GM18502 (cell line): Measurements from ENCODE around the gene CDH1.
A peak's percentile ranks its signal among the peaks of the same experiment; 100 is the strongest.

Experiments used
- ATAC-seq: cut with Tn5 transposase; IDR thresholded peaks from one replicate; pipeline ENCODE4 v1.9.1; 2021; ENCODE audit warnings: mild to moderate bottlenecking; ENCODE audit not compliant: unreplicated experiment, poor library complexity

CDH1 gene

GRCh38 chr16:68759062-68759461, 22.0 kb downstream of the CDH1 start:
- ATAC-seq = no peak

GRCh38 chr16:68760671-68761275, 23.7 kb downstream of the CDH1 start:
- peak; percentile 57 for ATAC-seq

- ATAC-seq = no peak
Observed at GRCh38 chr16:68762996-68763756, 26.1 kb downstream of the CDH1 start.

GRCh38 chr16:68764862-68765261, 27.8 kb downstream of the CDH1 start:
- ATAC-seq = no peak

- ATAC-seq = no peak
Observed at GRCh38 chr16:68767581-68767980, 30.5 kb downstream of the CDH1 start.

- no peak for ATAC-seq
Observed at GRCh38 chr16:68768175-68768574, 31.1 kb downstream of the CDH1 start.

- ATAC-seq = no peak
Observed at GRCh38 chr16:68768771-68769170, 31.7 kb downstream of the CDH1 start.

GRCh38 chr16:68770671-68771070, 33.6 kb downstream of the CDH1 start:
- no peak for ATAC-seq

- ATAC-seq = no peak
Observed at GRCh38 chr16:68772030-68772681, 35.1 kb downstream of the CDH1 start.

- no peak for ATAC-seq
Observed at GRCh38 chr16:68772871-68773270, 35.8 kb downstream of the CDH1 start.

- ATAC-seq = no peak
Observed at GRCh38 chr16:68774982-68775634, 38.0 kb downstream of the CDH1 start.

GRCh38 chr16:68776821-68777485, 39.9 kb downstream of the CDH1 start:
- ATAC-seq = peak; percentile 83

GRCh38 chr16:68778551-68779231, 41.6 kb downstream of the CDH1 start:
- ATAC-seq = no peak

GRCh38 chr16:68779891-68780290, 42.8 kb downstream of the CDH1 start:
- ATAC-seq = no peak

- ATAC-seq = no peak
Observed at GRCh38 chr16:68781784-68782183, 44.7 kb downstream of the CDH1 start.

GRCh38 chr16:68782198-68783174, 45.4 kb downstream of the CDH1 start:
- peak; percentile 77 for ATAC-seq

GRCh38 chr16:68784226-68784625, 47.1 kb downstream of the CDH1 start:
- no peak for ATAC-seq

GRCh38 chr16:68784721-68785120, 47.6 kb downstream of the CDH1 start:
- no peak for ATAC-seq

GRCh38 chr16:68785715-68786114, 48.6 kb downstream of the CDH1 start:
- no peak for ATAC-seq
